GM21825 (cell line): ENCODE results near the gene IREB2.

ENCODE experiments used
- ATAC-seq: cut with Tn5 transposase; IDR thresholded peaks from one replicate; pipeline ENCODE4 v1.9.1; 2021; ENCODE audit warnings: mild to moderate bottlenecking, moderate library complexity; ENCODE audit not compliant: unreplicated experiment

Gene IREB2

DNA sequence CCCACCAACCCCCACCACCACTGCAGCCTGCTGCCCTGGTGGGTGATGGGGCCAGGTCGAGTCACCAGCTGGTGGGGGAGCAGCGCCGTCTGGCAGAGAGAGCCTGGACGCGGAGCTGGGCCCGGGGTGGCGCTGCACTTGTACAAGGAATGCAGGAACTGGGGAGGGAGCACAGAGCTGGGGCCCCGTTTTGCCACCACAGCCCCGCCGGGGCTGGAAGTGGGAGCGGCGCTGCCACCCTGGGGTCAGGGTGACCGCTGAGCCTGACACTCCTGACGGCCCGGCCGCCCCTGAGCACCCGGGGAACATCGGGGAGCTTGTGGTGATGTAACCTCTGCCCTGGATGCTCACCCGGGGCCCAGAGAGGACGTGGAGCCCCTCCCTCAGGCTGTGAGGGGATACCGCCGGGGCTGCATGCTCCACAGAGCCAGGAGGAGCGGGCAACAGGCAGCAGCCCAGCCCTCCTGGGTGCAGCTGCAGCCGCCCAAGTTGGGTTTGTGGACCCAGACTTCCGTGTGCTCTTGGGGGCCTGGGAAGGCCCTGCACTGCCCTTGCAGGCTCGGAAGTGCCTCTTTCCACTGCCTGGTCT is 32.6 kb upstream of the IREB2 start:
- ATAC-seq = no peak

DNA sequence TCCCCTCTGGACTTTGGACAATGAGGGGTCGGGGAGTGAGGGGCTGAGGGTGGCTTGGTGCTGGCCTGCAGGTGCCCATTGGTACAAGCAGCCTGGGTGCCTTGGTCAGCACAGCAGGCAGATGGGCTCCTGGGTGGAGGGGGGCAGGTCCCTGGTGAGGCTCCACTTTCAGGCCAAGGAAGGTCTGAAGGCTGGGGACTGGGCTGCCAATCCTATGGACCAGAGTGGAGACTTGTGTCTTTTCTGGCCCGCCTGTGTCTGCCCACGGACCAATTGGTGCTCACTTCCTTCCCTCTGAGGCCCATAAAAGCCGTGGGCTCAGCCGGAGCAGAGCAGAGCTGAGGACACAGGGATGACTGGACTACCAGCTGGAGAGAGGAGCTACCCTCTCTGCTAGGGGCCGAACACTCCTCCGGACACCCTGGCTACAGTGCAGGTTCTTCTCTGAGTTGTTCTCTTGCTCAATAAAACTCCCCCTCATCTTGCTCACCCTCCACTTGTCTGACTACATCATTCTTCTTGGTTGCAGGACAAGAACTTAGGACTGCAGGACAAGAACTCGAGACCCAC is 31.9 kb upstream of the IREB2 start:
- no peak for ATAC-seq

DNA sequence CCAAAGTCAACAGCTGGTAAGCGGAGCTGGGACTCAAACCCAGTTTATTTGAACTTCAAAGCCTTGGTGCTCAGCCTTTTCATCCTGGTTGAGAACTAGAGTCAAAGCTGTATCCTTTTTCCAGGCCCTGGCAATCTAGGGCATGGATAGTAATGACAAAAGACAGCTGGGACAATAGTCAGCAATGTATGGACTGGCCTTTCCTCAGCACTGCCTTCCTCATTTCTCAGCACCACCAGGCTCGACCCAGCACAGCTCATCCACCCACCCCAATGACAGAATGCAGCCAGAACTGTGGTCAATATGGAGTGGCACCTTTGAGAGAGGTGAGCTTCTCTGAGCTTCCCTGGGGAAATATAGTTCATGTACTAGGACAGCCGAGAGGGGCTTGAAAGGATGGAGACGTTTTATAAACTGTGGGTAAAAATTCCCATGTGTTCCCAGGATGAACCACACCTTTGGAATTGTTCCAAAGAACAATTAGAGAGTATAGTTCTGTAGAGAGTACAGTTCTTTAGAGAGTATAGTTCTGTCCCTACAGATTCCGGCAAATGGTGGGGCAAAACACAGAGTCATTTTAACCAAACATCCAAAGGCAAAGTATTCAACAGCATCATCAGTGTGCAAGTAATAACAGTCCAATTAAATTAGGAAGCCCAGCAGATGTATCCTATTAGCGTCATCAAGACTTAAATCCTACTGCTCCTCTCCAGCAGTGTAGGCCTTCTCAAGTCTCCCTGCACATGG is 30.2 kb upstream of the IREB2 start:
- no peak for ATAC-seq

DNA sequence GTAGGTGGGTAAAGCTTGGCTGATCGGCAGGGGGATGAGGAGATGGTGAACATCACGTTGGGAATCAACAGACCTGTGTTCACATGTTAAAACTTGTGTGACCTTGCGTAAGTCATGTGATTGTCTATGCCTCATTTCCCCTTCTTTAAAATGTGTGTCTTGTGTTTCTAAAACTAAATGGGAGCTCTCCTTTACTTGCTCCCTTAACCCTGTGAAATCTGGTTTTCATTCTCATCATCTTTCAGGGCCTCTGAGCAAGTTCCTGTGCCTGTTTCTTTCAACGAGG is 29.7 kb upstream of the IREB2 start:
- ATAC-seq = no peak

DNA sequence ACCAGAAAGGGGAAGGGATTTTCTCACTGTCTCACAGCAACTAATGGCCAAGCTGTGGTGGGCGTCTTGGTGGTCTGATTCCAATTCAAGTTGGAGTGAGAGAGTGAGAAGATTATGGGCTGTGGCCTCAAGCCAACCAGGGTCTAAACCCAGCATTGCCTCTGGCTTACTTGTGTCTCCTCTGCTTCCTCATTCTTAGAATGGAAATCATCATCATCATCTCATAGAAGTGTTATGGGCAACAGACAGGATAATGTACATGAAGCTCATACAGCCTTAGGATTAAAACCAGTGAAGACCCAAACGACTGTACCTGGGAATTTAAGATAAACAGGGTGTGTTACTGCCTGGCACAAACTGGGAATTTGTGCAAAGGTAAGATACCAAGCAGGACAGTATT is 29.1 kb upstream of the IREB2 start:
- no peak for ATAC-seq

DNA sequence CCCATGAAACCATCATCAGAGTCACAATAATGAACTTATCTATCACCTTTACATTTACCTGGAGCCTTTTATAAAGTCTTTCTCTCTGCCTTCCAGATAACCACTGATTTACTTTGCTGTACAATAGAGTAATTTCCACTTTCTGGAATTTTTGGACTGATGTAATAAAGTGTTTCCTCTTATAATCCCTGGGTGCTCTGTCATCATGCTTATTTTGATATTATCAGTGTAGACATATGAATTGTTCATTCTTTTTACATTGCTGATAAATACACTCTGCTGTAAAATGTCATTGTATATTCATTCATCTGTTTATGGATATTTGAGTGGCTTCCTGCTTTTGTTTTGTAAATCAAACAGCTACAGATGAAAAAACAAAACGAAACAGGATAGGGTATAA is 27.0 kb upstream of the IREB2 start:
- no peak for ATAC-seq

DNA sequence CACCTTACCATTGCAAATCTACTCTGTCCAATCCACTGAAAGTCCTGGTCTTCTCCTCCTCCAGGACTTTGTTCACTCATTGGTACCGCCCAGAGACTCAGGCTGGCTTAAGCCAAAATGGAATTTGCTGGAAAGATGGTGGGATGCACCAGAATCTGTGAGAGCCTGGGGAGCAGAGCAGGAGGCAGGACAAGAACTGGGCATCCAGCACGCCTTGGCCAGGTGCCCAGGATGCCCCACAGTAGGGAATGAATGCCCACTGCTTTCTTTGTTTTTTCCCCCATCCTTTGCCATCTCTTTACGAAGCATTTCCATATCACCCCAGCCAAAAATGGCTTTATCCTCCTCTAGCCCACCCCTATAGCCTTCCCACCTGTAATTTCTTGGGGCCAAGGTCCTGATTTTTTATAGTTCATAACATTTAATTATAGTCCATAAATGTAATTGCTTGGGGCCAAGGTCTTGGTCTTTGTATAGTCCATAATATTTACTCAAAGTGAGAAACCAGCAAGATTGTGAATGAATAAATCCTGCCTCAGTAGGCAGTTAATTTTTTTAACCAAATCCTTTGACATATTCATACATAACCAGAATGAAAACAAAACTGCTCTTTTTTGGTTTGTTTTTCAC is 23.3 kb upstream of the IREB2 start:
- no peak for ATAC-seq

DNA sequence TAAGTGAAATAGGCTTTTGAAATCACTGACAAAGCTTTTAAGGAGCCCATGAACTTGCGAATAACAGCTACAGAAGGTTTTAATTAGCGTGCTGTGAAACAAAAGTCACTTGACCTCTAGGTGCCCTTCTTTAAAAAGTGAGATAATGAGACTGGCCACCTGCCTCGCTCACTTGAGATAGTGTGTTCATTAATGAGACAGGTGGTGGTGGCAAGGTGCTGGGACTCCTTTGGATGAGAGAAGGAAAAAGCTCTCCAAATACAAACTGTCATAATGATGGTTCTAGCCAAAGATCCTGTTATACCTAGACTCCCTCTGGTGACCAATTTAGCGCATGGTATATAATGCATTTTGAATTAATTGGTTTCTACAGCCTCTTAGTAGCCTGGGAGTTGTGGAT is 22.7 kb upstream of the IREB2 start:
- no peak for ATAC-seq

DNA sequence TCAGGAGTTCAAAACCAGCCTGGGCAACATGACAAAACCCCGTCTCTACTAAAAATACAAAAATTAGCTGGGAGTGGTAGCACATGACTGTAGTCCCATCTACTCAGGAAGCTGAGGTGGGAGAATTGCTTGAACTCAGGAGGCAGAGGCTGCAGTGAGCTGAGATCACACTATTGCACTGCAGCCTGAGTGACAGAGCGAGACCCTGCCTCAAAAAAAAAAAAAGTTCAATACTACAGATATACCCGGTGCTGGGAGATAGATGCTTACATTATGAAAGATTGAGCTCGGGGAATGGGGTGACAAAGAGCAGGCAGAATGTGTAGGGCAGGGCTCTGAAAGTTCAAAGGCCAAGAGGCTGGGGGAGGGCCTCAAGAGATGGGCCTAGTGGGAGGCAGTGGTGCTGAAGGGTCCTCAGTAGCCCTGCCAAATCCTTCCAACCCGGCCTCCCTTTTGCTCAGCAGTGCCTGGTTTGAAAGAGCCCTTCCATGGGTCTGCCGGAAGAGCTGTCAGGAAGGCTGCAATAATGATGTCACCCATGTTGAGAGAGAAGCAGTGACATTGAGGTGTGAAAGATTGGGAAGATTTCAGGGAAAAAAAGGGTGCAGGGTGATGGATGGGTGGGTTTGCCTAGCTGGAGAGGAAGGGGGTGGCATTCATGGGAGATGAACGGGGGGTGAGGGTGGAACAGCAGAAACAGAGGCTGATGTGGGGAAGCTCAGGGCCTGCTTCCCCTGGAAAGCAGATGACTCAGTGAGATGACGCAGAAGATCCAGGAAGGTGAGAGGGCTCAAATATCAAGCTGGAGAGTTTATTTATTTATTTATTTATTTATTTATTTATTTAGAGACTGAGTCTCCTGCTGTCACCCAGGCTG is 20.0 kb upstream of the IREB2 start:
- ATAC-seq = no peak

DNA sequence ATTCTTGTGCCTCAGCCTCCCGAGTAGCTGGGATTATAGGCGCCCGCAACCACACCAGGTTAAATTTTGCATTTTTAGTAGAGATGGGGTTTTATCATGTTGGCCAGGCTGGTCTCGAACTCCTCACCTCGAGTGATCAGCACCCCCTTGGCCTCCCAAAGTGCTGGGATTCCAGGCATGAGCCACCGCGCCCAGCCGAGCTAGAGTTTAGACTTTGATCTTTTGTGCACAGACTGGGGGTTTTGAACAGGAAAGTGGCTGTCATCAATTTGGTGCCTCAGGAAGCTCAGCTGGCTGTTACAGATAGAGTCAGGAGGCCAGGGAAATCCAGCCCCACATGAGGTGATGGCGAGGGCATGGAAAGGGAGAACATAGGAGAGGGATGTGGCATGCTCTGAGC is 19.3 kb upstream of the IREB2 start:
- ATAC-seq = no peak

DNA sequence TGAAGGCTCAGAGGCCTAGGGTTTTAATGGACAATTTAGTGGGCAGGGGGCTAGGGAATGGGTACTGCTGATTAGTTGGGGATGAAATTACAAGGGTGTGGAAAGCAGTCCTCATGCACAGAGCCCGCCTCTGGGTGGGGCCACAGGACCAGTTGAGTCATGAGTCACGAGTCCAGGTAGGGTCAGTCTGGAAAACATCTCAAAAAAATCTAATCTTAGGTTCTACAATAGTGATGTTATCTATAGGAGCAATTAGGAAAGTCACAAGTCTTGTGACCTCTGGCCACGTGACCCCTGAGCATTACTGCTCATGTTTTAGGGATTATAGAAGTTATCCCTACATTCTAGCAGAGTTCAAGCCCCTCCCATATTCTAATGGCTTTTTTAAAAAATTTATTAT is 18.6 kb upstream of the IREB2 start:
- ATAC-seq = no peak

DNA sequence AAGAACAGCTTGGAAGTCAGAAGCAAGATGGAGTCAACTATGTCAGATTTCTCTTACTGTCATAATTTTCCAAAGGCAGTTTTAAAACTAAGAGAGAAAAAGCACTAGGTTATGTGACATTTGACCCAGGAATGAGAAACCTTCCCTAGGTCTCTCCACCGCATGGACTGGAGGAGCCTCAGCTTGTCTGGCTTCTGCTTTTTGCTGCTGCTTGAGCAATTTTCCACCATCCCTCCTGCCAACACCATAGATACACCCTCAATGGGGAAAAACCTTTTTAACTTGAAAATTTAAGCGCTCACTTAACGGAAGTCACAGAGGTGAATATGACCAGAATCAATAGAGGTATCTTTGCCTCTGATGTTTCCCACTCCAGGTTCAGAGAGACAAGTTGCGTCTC is 17.8 kb upstream of the IREB2 start:
- no peak for ATAC-seq

DNA sequence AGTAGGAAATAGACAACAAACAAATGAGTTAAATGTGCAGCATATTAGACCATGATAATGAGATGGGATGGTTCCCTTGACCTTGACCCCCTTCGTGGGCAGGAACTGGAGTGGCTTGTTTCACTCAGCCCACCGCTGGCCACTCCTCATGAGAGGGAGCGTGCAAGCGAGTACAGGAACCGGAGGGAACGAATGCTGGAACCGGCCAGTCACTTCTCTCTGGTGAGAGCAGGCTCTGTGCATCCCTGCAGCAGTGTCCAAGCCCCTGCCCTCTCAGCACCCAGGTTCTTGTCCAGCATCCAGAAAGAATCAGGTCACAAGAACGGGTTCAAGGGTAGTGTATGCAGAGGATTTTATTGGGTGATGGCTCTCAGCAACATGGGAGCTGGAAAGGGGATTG is 17.2 kb upstream of the IREB2 start:
- no peak for ATAC-seq

DNA sequence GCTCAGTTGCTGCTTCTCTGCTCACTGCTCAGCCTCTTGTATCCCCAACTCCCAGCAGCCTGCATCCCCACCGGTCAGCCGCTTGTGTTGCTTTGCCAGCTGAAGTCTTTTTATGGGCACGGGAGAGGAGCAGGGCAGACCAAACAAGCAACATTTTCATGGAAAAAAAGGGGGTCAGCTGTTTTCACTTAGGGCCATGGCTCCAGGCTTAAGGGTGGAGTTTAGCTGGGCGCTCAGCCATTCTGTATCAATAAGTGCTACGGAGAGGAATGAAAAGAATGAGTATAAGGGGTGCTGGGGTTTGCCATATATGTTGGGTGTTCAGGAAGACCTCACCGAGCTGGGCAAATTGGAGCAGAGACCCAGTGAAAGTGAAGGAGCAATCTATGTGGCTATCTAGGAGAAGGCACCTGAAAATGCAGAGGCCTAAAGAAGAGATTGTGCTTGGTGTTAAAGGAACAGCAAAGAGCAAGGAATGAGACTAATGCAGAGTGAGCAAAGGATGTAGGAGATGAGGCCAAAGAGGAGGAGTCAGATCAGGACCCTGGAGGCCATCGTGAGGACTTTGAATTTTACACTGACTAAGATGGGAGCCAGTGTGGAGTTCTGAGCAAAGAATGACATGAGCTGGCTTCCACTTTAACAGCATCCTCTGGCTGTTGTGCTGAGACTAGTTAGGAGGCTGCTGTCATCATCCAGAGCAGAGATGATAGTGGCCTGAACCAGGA is 16.6 kb upstream of the IREB2 start:
- ATAC-seq = no peak

DNA sequence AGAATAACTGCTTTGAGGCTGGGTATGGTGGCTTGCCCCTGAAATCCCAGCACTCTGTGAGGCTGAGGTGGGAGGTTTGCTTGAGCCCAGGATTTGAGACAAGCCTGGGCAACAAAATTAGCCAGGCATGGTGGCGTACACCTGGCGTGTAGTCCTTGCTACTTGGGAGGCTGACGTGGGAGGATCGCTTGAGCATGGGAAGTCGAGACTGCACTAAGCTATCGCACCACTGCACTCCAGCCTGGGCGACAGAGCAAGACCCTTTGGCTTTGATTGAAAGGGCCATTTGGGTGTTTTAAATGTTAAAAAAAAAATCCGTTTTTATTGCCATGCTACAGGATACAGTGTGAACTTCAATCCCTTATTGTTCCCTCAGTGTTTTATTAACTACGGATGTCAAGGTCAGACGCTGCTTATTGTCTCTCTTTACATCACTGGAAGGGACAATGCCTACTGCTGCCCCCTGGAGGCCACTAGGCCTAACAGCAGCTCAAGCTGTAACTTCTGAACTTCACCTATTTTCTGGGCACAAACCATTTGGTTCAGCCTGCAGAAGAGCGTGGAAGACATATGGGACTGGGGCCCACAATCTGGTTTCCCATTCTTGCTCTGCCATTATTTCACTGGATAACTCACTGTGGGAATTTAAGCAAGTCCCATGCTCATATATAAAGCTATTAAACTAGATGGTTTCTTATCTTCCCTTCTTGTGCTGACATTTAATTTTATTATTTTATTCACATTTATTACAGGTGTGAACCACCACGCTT is 15.3 kb upstream of the IREB2 start:
- no peak for ATAC-seq

DNA sequence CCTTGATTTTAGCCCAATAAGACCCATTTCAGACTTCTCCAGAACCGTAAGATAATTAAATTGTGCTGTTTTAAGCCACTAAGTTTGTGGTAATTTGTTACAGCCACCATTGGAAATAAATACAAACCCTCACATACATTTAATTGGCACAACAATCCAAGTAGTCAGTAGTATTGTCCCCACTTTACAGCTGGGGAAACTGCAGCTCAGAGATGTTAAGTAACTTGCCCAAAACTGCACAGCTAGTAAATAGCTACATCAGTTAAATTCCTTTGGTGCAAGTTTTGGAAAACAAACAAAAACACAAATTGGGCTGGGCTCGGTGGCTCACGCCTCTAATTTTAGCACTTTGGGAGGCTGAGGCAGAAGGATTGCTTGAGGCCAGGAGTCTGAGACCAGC is 13.3 kb upstream of the IREB2 start:
- no peak for ATAC-seq

DNA sequence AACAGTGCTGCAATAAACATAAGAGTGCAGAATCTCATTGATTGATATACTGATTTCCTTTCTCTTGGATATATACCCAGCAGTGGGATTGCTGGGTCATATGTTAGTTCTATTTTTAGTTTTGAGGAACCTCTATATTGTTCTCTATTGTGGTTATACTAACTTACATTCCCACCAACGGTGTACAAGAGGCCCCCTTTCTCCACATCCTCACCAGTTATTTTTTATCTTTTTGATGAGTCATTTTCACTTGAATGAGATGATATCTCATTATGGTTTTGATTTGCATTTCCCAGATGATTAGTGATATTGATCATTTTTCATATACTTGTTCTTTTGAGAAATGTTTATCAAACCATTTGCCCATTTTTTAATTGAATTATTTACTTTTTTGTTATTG is 12.4 kb upstream of the IREB2 start:
- ATAC-seq = no peak

DNA sequence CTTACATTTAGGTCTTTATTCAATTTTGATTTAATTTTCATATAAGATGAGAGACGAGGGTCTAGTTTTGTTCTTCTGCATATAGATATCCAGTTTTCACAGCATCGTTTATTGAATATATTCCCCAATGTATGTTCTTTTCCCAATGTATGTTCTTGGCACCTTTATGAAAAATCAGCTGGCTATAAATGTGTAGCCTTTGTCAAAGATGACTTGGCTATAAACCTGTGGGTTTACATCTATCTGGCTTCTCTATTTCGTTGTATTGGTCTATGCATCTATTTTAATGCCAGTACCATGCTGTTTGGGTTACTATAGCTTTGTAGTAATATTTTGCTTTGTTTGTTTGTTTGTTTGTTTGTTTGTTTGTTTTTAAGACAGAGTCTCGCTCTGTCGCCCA is 11.7 kb upstream of the IREB2 start:
- no peak for ATAC-seq

DNA sequence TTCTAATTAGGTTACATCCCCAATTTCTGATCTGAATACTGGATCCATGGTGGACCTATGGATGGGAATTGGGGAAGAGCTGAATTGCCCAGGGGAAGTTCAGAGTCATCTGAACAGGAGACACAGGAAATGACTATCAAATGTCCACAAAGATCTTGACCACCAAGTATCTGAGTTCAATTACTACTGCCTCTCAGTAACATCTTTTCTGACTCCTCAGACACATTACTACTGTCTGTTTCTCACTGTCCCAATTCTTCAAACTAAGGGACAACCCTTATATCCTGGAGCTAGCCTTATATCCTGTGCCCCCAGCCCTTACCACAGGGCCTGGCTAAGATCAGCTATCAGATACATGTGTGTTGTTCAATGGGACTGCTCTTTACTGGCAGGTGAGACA is 10.1 kb upstream of the IREB2 start:
- ATAC-seq = no peak

DNA sequence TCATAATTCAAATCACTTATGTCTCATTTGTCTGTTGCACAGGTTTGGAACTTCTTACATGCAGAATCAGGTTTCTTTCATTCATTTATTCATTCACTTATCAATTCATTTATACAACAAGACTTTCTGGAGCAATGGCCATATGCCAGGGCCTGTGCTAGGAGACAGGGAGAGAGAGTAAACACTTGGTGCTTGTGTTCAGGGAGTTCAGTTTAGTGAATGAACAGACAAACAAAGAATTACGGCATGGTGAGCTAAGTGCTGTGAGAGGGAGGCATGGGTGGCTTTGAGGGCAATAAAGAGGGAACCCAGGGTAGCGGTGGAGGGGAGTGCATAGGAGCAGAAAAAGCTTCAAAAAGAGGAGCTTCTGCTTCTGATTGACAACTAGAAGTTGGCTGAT is 8.5 kb upstream of the IREB2 start:
- no peak for ATAC-seq
